AG04450 (cell line): Measurements from ENCODE around the gene F2R. TPM values are rescaled to one million over a fixed set of nuclear protein-coding genes. Genes with fewer than 3 reads are reported as not detected.

Experiments used
- CTCF ChIA-PET: fragments of 300-600, 350-600 bp; formaldehyde crosslinking; extraction: SDS; loops from one replicate; lab custom pipeline; 2022; ENCODE audit warnings: antibody characterized with exemption, inconsistent platforms; lab: Charles Lee
- POLR2A ChIA-PET: fragments of 350-600 bp; formaldehyde crosslinking; extraction: SDS; loops from one replicate; lab custom pipeline; 2021; ENCODE audit warnings: antibody characterized with exemption, inconsistent platforms; lab: Yijun Ruan, JAX
- DNase-seq: peaks from one replicate; pipeline ENCODE4 v3.0.0-alpha.2; 2011; ENCODE audit warnings: low read depth, low spot score
- H3K27ac ChIP-seq: one replicate; pipeline ENCODE4 v1.5.1; 2012; ENCODE audit warnings: low read depth, low read length, control low read depth
- H3K27me3 ChIP-seq: one replicate; pipeline ENCODE4 v1.6.0; 2012; ENCODE audit warnings: low read length; ENCODE audit not compliant: control insufficient read depth, insufficient read depth
- H3K4me3 ChIP-seq: 2 replicates; pipeline ENCODE4 v1.5.1; 2011; ENCODE audit warnings: mild to moderate bottlenecking, low read depth, low read length, control low read depth
- H3K9me3 ChIP-seq: 2 replicates; pipeline ENCODE4 v1.5.1; 2012; ENCODE audit warnings: low read length; ENCODE audit not compliant: control insufficient read depth, insufficient read depth
- polyA plus RNA-seq: library from polyadenylated mRNA; depleted of rRNA; stranded (reverse); fragments of >200 nt; gene quantifications from 2 replicates; pipeline ENCODE4 v1.2.3, GENCODE V29; 2011
- TF ChIP-seq, protein P1 (sequence below): IDR thresholded peaks from 2 replicates; pipeline ENCODE4 v1.5.1; 2011; ENCODE audit warnings: low read depth, low read length, control low read depth, inconsistent platforms

The F2R gene
- polyA plus RNA-seq, 1 experiment, result 324 TPM

DNA sequence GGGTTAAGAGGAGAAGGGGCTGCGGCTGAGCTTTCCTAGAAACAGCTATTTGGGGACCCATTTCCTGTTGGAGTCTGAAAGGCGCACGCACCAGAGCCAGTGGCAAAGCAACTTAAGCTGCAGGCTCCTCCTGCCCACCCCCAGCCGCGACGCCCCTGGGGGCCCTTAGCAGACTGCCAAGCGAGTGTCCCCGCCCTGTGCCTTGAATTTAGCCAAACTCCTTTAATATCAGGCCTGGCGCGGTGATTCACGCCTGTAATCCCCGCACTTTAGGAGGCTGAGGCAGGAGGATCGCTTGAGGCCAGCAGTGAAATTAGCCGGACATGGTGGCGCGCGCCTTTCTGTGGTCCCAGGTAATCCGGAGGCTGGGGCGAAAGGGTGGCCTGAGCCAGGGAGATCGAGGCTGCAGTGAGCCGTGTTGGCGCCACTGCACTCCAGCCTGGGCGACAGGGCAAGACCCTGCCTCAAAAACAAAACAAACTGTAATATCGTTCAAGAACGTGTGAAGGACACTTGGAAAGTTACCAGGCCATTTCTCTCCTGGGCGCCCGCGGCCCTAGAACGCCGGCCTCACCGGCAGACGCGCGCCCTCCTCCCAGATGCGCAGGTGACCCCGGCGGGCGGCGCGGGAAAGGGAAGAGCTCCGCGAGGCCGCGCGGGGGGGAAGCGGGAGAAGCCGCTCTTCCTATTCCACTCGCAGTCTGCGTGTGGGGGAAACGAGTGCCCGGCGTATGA, 1.0 kb upstream of the F2R start:
- POLR2A ChIA-PET, result interaction anchor here (0.7 to 1.0 kb wide), 2 partner anchors 36 to 59 kb away, joined by 3 read pairs; no protein-coding TSS in a partner anchor

DNA sequence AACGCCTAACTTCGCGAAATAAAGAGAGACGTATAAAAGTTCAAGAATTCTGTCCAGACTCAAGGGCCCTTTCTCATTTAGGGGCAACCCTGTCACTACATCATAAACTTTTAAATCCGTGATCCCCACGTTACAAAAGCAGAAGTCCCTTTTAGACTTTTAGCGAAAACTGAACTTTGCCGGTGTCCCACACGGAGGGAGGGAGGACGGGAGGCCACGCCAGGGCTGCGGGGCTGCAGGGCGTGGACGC, 515 bp upstream of the F2R start:
- TF ChIP-seq, protein P1, sequence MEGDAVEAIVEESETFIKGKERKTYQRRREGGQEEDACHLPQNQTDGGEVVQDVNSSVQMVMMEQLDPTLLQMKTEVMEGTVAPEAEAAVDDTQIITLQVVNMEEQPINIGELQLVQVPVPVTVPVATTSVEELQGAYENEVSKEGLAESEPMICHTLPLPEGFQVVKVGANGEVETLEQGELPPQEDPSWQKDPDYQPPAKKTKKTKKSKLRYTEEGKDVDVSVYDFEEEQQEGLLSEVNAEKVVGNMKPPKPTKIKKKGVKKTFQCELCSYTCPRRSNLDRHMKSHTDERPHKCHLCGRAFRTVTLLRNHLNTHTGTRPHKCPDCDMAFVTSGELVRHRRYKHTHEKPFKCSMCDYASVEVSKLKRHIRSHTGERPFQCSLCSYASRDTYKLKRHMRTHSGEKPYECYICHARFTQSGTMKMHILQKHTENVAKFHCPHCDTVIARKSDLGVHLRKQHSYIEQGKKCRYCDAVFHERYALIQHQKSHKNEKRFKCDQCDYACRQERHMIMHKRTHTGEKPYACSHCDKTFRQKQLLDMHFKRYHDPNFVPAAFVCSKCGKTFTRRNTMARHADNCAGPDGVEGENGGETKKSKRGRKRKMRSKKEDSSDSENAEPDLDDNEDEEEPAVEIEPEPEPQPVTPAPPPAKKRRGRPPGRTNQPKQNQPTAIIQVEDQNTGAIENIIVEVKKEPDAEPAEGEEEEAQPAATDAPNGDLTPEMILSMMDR, result no peak; the same call in 1 of the 2 replicates
- Histone ChIP-seq H3K4me3 (peak overlapping the region; percentile 97), H3K9me3 (peaks cover 7% of the 10 kb centered on the region; the same call in 1 of the 2 replicates), H3K27me3 (no peaks in the 10 kb centered on the region), H3K27ac (peak overlapping the region; percentile 57)
- ChIA-PET CTCF (interaction anchor here (0.6 to 3.3 kb wide), 12 partner anchors 9 to 1001 kb away, joined by 3 to 11 read pairs (median 4); no protein-coding TSS in a partner anchor), POLR2A (interaction anchor here (0.7 to 1.0 kb wide), 2 partner anchors 37 to 59 kb away, joined by 3 read pairs; no protein-coding TSS in a partner anchor)
- no peak for DNase-seq

More for the DNA sequence above, 1.0 kb upstream of the F2R start:
- CTCF ChIA-PET, result interaction anchor here (0.6 to 3.3 kb wide), 12 partner anchors 8 to 1001 kb away, joined by 3 to 11 read pairs (median 4); no protein-coding TSS in a partner anchor
- Histone ChIP-seq H3K9me3 (peaks cover 7% of the 10 kb centered on the region; the same call in 1 of the 2 replicates), H3K27me3 (no peaks in the 10 kb centered on the region), H3K27ac (peak overlapping the region; percentile 57), H3K4me3 (peak overlapping the region; percentile 97)
- TF ChIP-seq, protein P1, result no peak
- no peak for DNase-seq

DNA sequence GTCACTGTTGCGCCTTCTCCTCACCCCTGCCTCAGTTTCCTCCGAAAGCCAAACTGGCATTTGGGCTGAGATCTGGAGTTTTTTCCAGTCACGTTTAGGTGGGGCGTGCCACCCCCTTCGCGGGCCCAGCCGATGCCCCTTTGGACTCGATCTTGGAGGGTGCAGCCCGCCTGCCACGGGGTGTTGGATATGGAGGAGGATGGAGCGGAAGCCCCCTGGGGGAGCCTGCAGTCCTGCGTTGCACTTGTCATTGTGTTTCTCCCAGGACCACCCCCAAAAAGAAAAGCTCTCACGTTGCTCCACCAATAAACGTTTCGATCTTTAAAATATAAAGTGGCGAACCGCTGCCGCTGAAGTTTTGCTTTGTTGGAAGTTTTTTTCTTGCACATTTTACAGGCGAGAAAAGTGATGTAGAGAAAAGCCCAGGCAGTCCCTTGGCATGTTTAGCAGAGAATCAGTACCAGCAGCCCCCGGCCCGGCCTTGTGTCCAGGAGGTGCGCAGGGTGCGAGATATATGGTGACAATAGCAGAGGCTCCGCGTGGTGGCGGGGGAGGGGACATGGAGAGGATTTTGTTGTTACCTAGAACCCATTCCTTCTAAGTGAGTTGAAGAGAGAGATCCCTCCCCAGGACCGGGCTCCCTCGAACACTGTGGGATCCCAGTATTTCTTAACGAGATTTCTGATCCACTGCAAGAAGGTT, 681 bp downstream of the F2R start:
- POLR2A ChIA-PET, result interaction anchor here (1.4 kb wide), 1 partner anchor 110 kb away, joined by 3 read pairs; no protein-coding TSS in a partner anchor
- Histone ChIP-seq H3K9me3 (peaks cover 7% of the 10 kb centered on the region; the same call in 1 of the 2 replicates), H3K27me3 (no peaks in the 10 kb centered on the region), H3K4me3 (peak overlapping the region; percentile 97), H3K27ac (peak overlapping the region; percentile 39)
- CTCF ChIA-PET, result interaction anchor here (1.2 to 1.8 kb wide), 3 partner anchors 11 to 58 kb away, joined by 3 to 22 read pairs (median 3); no protein-coding TSS in a partner anchor
- DNase-seq, result no peak
- TF ChIP-seq, protein P1, result 0 out of 2 replicates have a peak, but pooled peaks have one; percentile 6

DNA sequence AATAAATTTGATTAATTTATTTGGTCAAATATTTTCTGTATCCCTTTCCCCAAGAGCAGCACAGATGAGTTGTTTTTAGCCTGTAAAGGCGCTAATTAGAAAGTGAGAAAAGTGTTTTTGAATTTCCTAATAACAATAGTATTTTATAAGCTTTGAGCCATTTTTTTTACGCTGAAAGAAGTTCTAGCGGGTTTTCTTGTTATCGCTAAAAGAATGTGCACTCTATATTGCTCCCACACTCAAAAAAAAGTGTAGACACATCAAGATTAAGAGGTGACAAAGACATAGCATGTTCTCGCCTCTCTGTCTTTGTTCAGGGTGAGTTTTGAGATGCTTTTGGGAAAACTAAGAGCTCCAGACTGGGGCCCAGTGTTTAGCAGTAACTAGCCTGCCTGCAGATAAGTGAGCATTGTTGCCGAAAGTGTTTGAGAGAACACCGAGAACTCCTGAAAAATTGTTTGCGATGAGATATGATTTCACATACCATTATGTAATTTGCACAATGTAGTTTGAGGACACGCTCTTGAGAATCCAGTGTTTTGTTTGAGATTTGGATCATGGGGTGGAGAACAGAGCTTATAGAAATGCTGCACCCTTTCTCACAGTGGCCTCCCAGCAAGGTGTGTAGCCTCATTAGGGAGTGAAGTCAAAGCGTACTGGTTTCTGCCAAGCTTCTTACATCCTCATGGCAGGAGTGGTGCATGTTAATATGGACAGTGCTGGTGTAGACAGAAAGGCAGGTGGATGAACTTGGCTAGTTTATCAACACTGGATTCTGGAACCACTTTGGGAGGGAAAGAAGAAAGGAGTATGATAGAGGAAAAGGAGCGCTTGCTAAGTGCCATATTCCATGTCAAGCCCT, 1.5 kb downstream of the F2R start:
- H3K4me3 ChIP-seq, result peak overlapping the region; percentile 97
- H3K9me3 ChIP-seq, result peaks cover 7% of the 10 kb centered on the region; the same call in 1 of the 2 replicates
- CTCF ChIA-PET, result interaction anchor here (1.2 to 1.8 kb wide), 3 partner anchors 10 to 57 kb away, joined by 3 to 22 read pairs (median 3); no protein-coding TSS in a partner anchor
- DNase-seq, result no peak
- TF ChIP-seq, protein P1, result no peak
- no peaks in the 10 kb centered on the region for H3K27me3 ChIP-seq
- POLR2A ChIA-PET, result interaction anchor here (0.8 to 1.4 kb wide), 2 partner anchors 28 to 110 kb away, joined by 3 read pairs; no protein-coding TSS in a partner anchor
- no peak overlapping the region for H3K27ac ChIP-seq
